ENCODE data around the gene OR7A10. TPM values are rescaled to one million over a fixed set of nuclear protein-coding genes. Genes with fewer than 3 reads are reported as not detected.
"Not testable (repeated sequence)": the region's sequence is repeated elsewhere in the genome, so short reads cannot be mapped to it uniquely, and the experiment has no call there.

The OR7A10 gene
- total RNA-seq, 1 experiment from 2014 or later = not detected

GRCh38 chr19:14795078-14795721 lies 53.5 kb downstream of the OR7A10 start:
- DNase-seq (ENCODE audit: low spot score) = no peak

GRCh38 chr19:14792250-14792649 lies 56.5 kb downstream of the OR7A10 start:
- DNase-seq (ENCODE audit: low spot score) = not testable (repeated sequence)

Small RNAs within 50 kb of the gene (small RNA-seq; reads per million reads assigned to genes)
- gene AC005255.1 (0.22 reads per million), gene OR7A18P (not detected)

Other genes starting within 250 kb of the OR7A10 start
- gene ADGRE3, start 174.1 kb downstream of the OR7A10 start, total RNA-seq (2014; rRNA removed; shearing (Covaris generic)) = not detected in 2 replicates
- 2.3 and 2.6 TPM in 2 replicates for gene ZNF333, start 158.9 kb downstream of the OR7A10 start, total RNA-seq (2014; rRNA removed; shearing (Covaris generic))
- gene ADGRE2, start 70.4 kb downstream of the OR7A10 start, total RNA-seq (2014; rRNA removed; shearing (Covaris generic)) = not detected in 2 replicates
- not detected in 2 replicates for gene OR7A5, start 13.7 kb downstream of the OR7A10 start, total RNA-seq (2014; rRNA removed; shearing (Covaris generic))
- not detected in 2 replicates for gene OR7C1, start 13.7 kb downstream of the OR7A10 start, total RNA-seq (2014; rRNA removed; shearing (Covaris generic))
- not detected in 2 replicates for gene OR7A17, start 37.2 kb upstream of the OR7A10 start, total RNA-seq (2014; rRNA removed; shearing (Covaris generic))
- gene OR7C2, start 92.6 kb upstream of the OR7A10 start, total RNA-seq (2014; rRNA removed; shearing (Covaris generic)) = not detected in 2 replicates
- not detected in 2 replicates for gene SLC1A6, start 130.9 kb upstream of the OR7A10 start, total RNA-seq (2014; rRNA removed; shearing (Covaris generic))
- not detected in 2 replicates for gene CASP14, start 200.6 kb upstream of the OR7A10 start, total RNA-seq (2014; rRNA removed; shearing (Covaris generic))
- not detected in 2 replicates for gene OR1I1, start 233.3 kb upstream of the OR7A10 start, total RNA-seq (2014; rRNA removed; shearing (Covaris generic))